Suprapubic skin (tissue), 4 donors: ENCODE results near the gene SLX9.

ENCODE experiments used
- CTCF ChIP-seq, 2 donors: fragments of 200-600 bp in 1 of 2; fragments of 450-650 bp in 1 of 2; sonication (generic) in 1 of 2; IDR thresholded peaks; one replicate each; pipeline ENCODE4 v1.5.1; 2016 to 2019; ENCODE audit warnings: antibody characterized with exemption in 2 of 2, mild to moderate bottlenecking in 1 of 2, moderate library complexity in 1 of 2
- POLR2A ChIP-seq, 2 donors: fragments of 450-650 bp; IDR thresholded peaks; one replicate each; pipeline ENCODE4 v1.6.1; 2017; ENCODE audit warnings: antibody characterized with exemption in 2 of 2, mild to moderate bottlenecking in 2 of 2, moderate library complexity in 2 of 2
- POLR2AphosphoS5 ChIP-seq, 3 donors: sonication (generic); formaldehyde crosslinking; IDR thresholded peaks; one replicate each; pipeline ENCODE4 v1.6.1; 2017; ENCODE audit warnings: antibody characterized with exemption in 3 of 3

- no peak for TF ChIP-seq POLR2AphosphoS5 (IDR thresholded peaks at IDR 0.05)
- no peak for TF ChIP-seq CTCF (IDR thresholded peaks at IDR 0.05)
- TF ChIP-seq POLR2A (IDR thresholded peaks at IDR 0.05) = no peak
Measured at GRCh38 chr21:44979687-44980561, 40.1 kb downstream of the SLX9 start.
